Transverse colon (tissue), 4 donors: ENCODE results near the gene CSNK1E.

Experiments
- CTCF ChIP-seq, 5 experiments: fragments of 200-600 bp in 3 of 5; fragments of 450-650 bp in 2 of 5; sonication (generic) in 3 of 5; IDR thresholded peaks; 1 replicate in 2 of 5; 2 replicates in 3 of 5; pipeline ENCODE4 v1.5.1; 2016 to 2017; ENCODE audit warnings: antibody characterized with exemption in 5 of 5, inconsistent platforms in 3 of 5, mild to moderate bottlenecking in 2 of 5, moderate library complexity in 1 of 5
- POLR2A ChIP-seq: fragments of 450-650 bp; IDR thresholded peaks from one replicate; pipeline ENCODE4 v1.6.1; 2016; ENCODE audit warnings: antibody characterized with exemption, mild to moderate bottlenecking, moderate library complexity
- POLR2AphosphoS5 ChIP-seq, 3 donors: sonication (generic); formaldehyde crosslinking; IDR thresholded peaks; one replicate each; pipeline ENCODE4 v1.6.1; 2016; ENCODE audit warnings: antibody characterized with exemption in 3 of 3

GRCh38 chr22:38250643-38251340 lies 66.4 kb downstream of the CSNK1E start:
- TF ChIP-seq CTCF (IDR thresholded peaks at IDR 0.05) (no peak), POLR2A (no peak), POLR2AphosphoS5 (IDR thresholded peaks at IDR 0.05) (no peak)
